Suprapubic skin (tissue), 4 donors: ENCODE measurements around the gene KCNJ9.

ENCODE experiments used
- CTCF ChIP-seq, 2 donors: fragments of 200-600 bp in 1 of 2; fragments of 450-650 bp in 1 of 2; sonication (generic) in 1 of 2; IDR thresholded peaks; one replicate each; pipeline ENCODE4 v1.5.1; 2016 to 2019; ENCODE audit warnings: antibody characterized with exemption in 2 of 2, mild to moderate bottlenecking in 1 of 2, moderate library complexity in 1 of 2
- EP300 ChIP-seq: sonication (generic); formaldehyde crosslinking; IDR thresholded peaks from one replicate; pipeline ENCODE4 v1.6.1; 2017; ENCODE audit warnings: antibody characterized with exemption
- POLR2A ChIP-seq, 2 donors: fragments of 450-650 bp; IDR thresholded peaks; one replicate each; pipeline ENCODE4 v1.6.1; 2017; ENCODE audit warnings: antibody characterized with exemption in 2 of 2, mild to moderate bottlenecking in 2 of 2, moderate library complexity in 2 of 2
- POLR2AphosphoS5 ChIP-seq, 3 donors: sonication (generic); formaldehyde crosslinking; IDR thresholded peaks; one replicate each; pipeline ENCODE4 v1.6.1; 2017; ENCODE audit warnings: antibody characterized with exemption in 3 of 3

GRCh38 chr1:160080381-160081100 is 797 bp upstream of the KCNJ9 start:
- TF ChIP-seq POLR2A (IDR thresholded peaks at IDR 0.05), result no peak
- no peak for TF ChIP-seq CTCF (IDR thresholded peaks at IDR 0.05)
- no peak for TF ChIP-seq POLR2AphosphoS5 (IDR thresholded peaks at IDR 0.05)
- TF ChIP-seq EP300, result no peak
